Sigmoid colon (tissue), 4 donors: ENCODE measurements around the gene TMEM18.

Source experiments
- EP300 ChIP-seq, 4 donors: sonication (generic); formaldehyde crosslinking; IDR thresholded peaks; one replicate each; pipeline ENCODE4 v1.6.1; 2017; ENCODE audit warnings: antibody characterized with exemption in 4 of 4
- POLR2A ChIP-seq, 2 donors: fragments of 450-650 bp; IDR thresholded peaks; one replicate each; pipeline ENCODE4 v1.6.1; 2016; ENCODE audit warnings: antibody characterized with exemption in 2 of 2, mild to moderate bottlenecking in 2 of 2, moderate library complexity in 2 of 2
- POLR2AphosphoS5 ChIP-seq, 4 donors: sonication (generic); formaldehyde crosslinking; IDR thresholded peaks; one replicate each; pipeline ENCODE4 v1.6.1; 2017; ENCODE audit warnings: antibody characterized with exemption in 4 of 4
- TF ChIP-seq, protein P1 (sequence below), 4 experiments: fragments of 450-650 bp in 3 of 4; fragments of 200-600 bp in 1 of 4; IDR thresholded peaks; one replicate each; pipeline ENCODE4 v1.5.1; 2016 to 2019; ENCODE audit warnings: antibody characterized with exemption in 4 of 4, mild to moderate bottlenecking in 3 of 4, moderate library complexity in 2 of 4

DNA sequence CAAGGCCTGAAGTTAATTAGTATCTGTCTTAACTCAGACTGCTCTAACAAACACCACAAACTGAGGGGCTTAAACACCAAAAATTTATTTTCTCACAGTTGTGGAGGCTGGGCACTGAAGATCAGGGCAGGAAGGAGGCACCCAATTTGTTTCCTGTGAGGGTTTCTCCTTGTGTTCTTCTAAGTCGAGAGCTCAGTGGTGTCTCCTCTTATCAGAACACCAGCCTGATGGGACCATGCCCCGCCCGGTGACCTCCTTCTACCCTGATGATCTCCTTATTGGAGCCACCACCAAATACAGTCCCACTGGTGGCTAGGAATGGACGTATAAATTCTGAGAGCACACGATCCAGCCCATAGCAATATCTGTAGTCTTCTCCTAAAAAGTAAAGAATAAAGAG lies 20.5 kb downstream of the TMEM18 start:
- TF ChIP-seq, protein P1, sequence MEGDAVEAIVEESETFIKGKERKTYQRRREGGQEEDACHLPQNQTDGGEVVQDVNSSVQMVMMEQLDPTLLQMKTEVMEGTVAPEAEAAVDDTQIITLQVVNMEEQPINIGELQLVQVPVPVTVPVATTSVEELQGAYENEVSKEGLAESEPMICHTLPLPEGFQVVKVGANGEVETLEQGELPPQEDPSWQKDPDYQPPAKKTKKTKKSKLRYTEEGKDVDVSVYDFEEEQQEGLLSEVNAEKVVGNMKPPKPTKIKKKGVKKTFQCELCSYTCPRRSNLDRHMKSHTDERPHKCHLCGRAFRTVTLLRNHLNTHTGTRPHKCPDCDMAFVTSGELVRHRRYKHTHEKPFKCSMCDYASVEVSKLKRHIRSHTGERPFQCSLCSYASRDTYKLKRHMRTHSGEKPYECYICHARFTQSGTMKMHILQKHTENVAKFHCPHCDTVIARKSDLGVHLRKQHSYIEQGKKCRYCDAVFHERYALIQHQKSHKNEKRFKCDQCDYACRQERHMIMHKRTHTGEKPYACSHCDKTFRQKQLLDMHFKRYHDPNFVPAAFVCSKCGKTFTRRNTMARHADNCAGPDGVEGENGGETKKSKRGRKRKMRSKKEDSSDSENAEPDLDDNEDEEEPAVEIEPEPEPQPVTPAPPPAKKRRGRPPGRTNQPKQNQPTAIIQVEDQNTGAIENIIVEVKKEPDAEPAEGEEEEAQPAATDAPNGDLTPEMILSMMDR (IDR thresholded peaks at IDR 0.05): no peak
- TF ChIP-seq EP300 (IDR thresholded peaks at IDR 0.05): no peak
- no peak for TF ChIP-seq POLR2A (IDR thresholded peaks at IDR 0.05)
- TF ChIP-seq POLR2AphosphoS5 (IDR thresholded peaks at IDR 0.05): no peak
